ENCODE data around the gene OBSCN.

Gene OBSCN

DNA sequence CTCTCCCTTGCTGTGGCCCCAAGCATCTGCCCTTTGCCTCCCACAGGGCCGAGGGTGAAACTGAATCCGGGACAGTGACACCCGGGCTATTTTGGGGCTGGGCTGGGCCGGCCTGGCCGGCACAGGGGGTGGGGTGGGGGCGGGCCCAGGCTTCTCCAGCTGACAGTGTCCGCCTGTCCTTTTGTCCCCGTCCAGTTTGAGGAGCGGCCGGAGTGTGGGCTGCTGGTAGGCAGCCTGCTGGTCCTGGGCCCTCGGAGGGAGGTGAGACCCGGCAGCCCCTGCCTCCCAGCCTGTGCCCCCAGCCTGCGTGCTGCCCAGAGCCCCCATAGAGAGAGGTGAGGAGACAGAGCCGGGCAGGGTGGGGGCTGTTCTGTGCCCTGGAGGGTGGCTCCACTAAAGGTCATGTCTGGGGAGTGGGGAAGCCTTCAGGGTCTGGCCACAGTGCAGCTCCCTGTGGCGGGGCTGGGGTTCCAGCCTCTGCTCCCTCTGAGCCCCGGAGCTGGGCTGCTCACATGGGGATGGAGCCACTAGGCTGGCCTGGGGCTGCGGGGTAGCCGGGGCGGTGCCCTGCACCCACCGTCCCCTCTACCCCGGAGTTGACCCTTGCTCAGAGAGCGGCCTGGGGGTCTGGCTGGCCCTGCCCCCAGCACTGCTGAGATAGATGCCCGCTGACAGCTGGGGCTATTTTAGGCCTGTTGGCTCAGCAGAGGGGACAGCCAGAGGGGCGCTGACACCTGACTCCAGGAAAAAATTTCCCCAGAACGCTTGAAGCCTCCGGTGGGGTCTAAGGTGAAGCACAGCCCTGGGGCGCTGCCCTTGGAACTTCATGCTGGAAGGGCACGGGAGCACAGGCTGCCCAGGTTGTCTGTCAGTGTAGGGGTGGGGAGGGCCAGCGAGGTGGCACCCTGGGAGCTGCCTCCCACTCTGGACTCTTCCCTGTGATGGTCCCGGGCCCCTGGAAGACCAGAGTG lies at the start of gene OBSCN:
Gene OBSCN, plus strand, starts transcription at position 194 of the 971 bp plus-strand sequence. CDS start 3,740 bp downstream, outside the sequence.
- DNase-seq, result no peak

GRCh38 chr1:228158151-228159007 lies 49.5 kb upstream of the OBSCN start:
- no peak for DNase-seq

DNA sequence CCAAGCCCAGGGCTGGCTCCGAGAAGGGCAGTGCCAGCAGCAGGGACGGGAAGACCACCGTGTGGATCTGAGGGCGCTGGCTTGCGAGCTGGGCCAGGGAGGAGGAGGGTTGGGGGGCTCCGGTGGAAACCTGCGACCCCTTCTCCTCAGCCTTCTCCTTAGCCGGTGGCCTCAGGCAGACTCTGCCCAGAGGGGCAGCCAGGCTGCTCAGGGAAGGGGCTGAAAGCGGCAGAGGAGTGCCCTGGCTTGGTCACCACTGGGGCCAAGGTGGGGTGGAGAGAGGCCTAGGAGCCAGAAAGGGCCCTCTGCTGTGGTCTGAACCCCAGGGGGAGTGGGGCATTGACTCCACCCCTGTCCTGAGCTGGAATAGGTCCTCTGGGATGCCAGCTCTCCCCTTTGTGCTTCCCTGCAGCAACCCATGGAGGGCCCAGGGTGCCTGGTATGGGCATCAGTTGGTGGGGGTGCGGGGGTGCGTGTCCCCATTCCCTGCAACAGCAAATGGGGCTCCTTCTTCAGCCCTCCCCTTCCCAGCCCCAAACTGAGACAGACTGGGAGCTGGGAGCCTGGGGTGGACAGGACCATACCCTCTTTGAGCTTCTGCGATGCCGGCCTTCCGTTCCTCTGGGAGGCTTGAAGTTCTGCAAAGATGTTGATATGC lies 48.7 kb upstream of the OBSCN start:
- no peak for DNase-seq

- DNase-seq, result no peak
These were observed 47.6 kb upstream of the OBSCN start for GRCh38 chr1:228160201-228160761.

GRCh38 chr1:228161362-228161761 lies 46.5 kb upstream of the OBSCN start:
- no peak for DNase-seq

DNA sequence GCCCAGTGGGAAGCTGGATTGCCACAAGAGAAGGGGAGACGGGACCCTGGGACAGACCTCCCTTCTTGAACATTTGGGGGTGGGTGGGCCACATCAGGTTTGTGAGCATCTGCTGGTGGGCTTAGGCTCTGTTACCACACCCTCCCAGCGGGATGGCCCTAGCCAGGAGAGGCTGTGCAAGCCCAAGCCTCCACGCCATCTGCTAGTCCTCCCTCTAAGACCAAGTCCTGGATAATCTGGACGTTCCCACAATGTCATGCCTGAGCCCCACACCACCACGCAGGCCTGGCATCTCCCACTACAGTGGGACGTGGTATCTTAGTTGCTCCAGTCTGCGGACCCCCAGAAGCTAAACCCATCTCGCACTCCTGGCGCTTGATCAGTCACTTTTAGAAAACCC lies 46.0 kb upstream of the OBSCN start:
- DNase-seq, result no peak

GRCh38 chr1:228162286-228163006 lies 45.4 kb upstream of the OBSCN start:
- DNase-seq, result no peak

- no peak for DNase-seq
These were observed 44.7 kb upstream of the OBSCN start for GRCh38 chr1:228163007-228163753.

DNA sequence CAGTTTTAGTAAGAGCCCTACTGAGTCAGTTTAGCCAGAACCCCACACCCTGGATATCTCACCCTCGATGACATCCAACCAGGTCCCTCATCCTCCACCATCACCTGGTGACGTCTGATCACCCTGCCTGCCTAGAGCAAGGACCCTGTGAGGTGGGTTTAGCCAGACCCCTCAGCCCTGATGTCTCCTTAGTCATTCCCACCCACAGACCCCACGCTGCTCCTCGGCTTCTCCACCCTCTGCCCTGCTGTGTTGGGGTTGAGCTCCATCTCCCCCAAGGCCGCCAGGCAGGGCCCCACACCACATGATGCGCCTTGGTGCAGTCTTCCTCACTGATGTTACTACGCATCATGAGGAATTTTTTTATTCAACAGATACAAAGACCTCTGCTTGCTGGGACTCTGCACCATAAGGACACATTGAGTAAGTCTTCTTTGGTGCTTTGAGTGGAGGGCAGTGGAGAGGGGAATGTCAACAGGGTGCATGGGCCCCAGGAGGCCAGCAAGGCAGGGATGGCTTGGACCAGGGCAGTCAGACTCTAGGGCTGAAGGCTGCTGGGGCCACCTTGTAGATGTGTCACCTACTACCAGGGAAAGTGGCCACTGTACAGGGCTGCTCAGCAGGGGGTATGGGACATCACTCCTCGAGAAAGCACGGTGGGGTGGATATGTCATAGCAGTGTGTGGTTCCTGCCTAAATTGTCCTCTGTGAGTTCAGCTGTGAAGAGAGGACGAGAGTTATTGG lies 43.9 kb upstream of the OBSCN start:
- DNase-seq, result no peak

DNA sequence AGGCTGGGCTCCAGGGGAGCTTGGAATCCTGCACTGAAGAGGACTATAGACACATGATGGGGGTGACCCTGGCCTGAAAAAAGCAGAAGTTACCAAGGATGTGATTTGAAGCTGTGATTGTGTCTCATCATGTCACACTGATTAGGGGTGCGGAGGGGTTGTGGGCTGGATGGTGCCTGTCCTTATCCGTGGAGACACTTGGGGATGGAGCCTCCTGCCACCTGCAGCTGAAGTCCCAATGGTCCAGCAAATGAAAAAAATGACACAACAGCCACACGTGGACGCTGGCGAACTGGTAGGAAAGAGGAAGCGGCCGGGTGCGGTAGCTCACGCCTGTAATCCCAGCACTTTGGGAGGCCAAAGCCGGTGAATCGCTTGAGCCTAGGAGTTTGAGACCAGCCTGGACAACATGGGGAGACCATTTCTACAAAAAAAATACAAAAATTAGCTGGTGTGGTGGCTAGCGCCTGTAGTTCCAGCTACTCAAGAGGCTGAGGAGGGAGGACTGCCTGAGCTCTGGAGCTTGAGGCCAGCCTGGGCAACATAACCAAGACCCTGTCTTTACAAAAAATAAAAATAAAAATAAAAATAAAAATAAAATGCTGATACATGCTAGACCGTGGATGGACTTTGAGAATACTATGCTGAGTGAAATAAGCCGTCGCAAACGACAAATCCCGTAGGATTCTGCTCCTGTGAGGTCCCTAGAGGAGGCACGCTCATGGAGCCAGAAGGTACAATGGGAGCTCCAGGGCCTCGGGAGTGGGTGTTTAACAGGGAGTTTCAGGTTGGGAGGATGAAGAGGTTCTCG lies 43.1 kb upstream of the OBSCN start:
- DNase-seq, result peak; percentile 87

DNA sequence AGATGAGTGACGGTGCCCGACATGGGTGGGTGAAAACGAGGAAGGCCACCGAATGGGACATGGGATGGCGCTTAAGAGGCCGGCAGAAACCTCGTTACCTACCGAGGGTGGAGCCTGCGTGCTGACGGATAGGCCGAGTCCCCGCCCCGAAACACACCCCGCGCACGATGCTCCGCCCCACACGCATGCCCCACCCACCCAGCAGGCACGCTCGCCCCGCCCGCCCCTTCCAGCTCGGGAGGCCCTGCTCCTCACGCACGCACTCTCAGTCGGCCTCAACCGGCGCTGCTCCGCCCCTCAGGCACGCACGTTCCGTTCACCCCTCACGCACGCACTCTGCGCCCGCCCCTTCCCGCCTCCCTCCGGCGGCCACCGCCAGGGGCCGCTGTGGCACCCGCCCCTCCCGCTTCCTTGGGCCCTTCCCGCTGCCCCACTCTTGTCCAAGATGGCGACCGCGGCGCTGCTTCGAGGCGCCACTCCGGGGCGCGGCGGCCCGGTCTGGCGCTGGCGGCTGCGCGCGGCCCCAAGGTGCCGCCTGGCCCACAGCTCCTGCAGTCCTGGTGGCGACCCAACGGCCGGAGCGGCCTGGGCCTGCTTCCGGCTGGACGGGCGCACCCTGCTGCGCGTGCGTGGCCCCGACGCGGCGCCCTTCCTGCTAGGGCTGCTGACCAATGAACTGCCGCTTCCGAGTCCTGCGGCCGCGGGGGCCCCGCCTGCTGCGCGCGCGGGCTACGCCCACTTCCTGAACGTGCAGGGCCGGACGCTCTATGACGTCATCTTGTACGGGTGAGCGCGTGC lies 42.3 kb upstream of the OBSCN start, which contains the start of gene IBA57:
Gene IBA57, plus strand, starts transcription at position 433 of the 798 bp plus-strand sequence. Its CDS starts 13 bp downstream, at position 446.
- peak; percentile 95 for DNase-seq

- peak; percentile 69 for DNase-seq
These were observed 41.5 kb upstream of the OBSCN start for GRCh38 chr1:228166170-228166936.

GRCh38 chr1:228168563-228169270 lies 39.1 kb upstream of the OBSCN start:
- DNase-seq, result no peak

DNA sequence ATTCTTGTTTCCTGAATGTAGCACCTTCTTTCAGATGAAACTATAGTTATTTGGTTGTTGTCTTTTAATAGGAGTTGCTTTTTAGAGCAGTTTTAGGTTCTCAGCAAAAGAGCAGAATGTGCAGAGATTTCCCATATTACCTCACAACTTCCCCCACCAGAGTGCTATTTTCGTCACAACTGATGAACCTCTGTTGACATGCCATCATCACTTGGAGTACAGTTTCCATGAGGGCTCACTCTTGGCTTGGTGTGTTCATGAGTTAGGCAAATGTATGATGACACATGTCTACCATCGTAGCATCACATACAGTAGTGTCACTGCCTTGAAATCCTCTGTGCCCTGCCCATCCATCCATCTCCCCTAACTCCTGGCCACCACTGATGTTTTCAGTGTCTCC lies 38.5 kb upstream of the OBSCN start:
- peak; percentile 11 for DNase-seq

DNA sequence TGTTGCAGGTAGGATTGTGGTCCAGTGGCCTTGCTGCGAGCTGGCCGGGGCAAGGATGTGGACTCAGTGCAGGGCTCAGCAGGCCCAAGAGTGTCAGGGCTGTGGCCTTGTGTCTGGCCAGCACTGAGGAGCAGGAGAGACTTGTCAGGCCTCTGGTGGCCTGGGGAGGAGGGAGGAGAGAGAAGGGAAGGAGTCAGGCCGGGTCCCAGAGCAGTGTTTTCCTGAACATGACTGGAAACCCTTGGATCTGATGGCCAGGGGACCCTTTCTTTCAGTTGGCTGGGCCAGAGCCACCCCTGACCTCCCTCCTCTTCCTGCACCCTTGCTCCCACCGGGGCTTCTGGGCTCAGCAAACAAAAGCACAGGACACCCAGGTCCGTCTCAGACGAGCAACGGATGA lies 37.2 kb upstream of the OBSCN start:
- no peak for DNase-seq

GRCh38 chr1:228171221-228171891 lies 36.5 kb upstream of the OBSCN start:
- no peak for DNase-seq

All from MV-4-11 (cell line).